Thyroid gland (tissue), 4 donors: ENCODE results near the gene MAP6. TPM values are rescaled to one million over a fixed set of nuclear protein-coding genes. Genes with fewer than 3 reads are reported as not detected.

Source experiments
- DNase-seq, 2 donors: peaks; one replicate each; pipeline ENCODE4 v3.0.0-alpha.2; 2019
- H3K27ac ChIP-seq, 3 donors: fragments of 200-600 bp; sonication (generic); 1 replicate in 2 of 3; 2 replicates in 1 of 3; pipeline ENCODE4 v1.5.1; 2016 to 2019; ENCODE audit warnings: mild to moderate bottlenecking in 1 of 3, moderate library complexity in 1 of 3
- H3K27me3 ChIP-seq: fragments of 200-600 bp; sonication (generic); one replicate; pipeline ENCODE4 v1.5.1; 2019
- H3K36me3 ChIP-seq, 2 donors: fragments of 200-600 bp; sonication (generic); one replicate each; pipeline ENCODE4 v1.5.1; 2016 to 2019
- H3K4me1 ChIP-seq, 2 donors: fragments of 200-600 bp; sonication (generic); one replicate each; pipeline ENCODE4 v1.5.1; 2017 to 2019
- H3K4me3 ChIP-seq, 3 donors: fragments of 200-600 bp; sonication (generic); replicated peaks in 1 of 3; 1 replicate in 2 of 3; 2 replicates in 1 of 3; pipeline ENCODE4 v1.5.1; 2016; ENCODE audit warnings: mild to moderate bottlenecking in 1 of 3
- H3K9me3 ChIP-seq: fragments of 200-600 bp; sonication (generic); one replicate; pipeline ENCODE4 v1.5.1; 2017
- POLR2A ChIP-seq, 2 donors: fragments of 450-650 bp; IDR thresholded peaks; one replicate each; pipeline ENCODE4 v1.6.1; 2017; ENCODE audit warnings: antibody characterized with exemption in 2 of 2, mild to moderate bottlenecking in 2 of 2, moderate library complexity in 1 of 2
- WGBS, 2 donors: methylation state at CpG; one replicate each; pipeline ENCODE4 v1.1.5; 2017; 5-methylcytosine and 5-hydroxymethylcytosine counted together
- intact Hi-C: fragments of 100-400 bp; cut with DNase I; formaldehyde crosslinking; loops from one replicate; pipeline ENCODE4 v1.15.1; 2023
- total RNA-seq, 4 donors: library from RNA; depleted of rRNA; stranded (reverse); fragments of >200 nt; gene quantifications; one replicate each; pipeline ENCODE4 v1.2.3, GENCODE V29; 2016
- TF ChIP-seq, protein P1 (sequence below), 6 experiments: fragments of 200-600 bp in 3 of 6; fragments of 450-650 bp in 3 of 6; sonication (generic) in 3 of 6; IDR thresholded peaks; one replicate each; pipeline ENCODE4 v1.5.1; 2016 to 2019; ENCODE audit warnings: antibody characterized with exemption in 6 of 6, mild to moderate bottlenecking in 2 of 6, inconsistent platforms in 1 of 6, moderate library complexity in 1 of 6

MAP6 gene
- total RNA-seq, 4 donors from 2014 or later = 4.8 to 13.8 (median 9.4) TPM

DNA sequence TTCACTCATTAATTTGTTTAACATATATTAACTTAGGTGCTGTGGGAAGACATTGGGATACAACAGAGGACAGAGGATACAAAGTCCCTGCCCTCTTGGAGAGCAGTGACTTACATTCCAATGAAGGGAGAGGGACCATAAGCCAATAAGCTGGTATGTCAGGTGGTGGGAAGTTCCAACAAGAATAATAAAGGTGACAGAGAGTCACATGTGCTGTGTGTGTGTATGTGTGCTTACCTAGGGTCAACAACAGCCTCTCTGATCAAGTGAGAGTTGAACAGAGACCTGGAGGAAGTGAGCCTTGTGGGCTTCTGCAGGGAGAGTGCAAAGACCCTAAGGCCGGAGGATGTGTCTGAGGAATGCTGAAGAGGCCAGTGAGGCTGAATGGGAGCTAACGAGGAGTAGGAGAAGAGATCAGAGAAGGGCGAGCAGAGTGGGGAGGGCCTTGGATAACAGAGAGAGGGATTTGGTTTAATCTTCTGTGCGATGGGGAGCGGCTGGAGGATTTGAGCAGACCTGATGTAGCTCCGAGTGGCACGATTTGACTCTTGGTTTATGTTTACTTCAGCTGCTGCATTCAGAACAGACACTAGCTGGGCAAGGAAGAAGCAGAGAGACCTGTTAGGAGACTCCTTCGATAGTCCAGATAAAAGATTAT is 35.3 kb downstream of the MAP6 start:
- H3K27ac ChIP-seq = no peak overlapping the region
- intact Hi-C loops = no loop called here
- WGBS, 2 donors = 94 to 98% methylated on average over 8 of the region's 8 CpGs

DNA sequence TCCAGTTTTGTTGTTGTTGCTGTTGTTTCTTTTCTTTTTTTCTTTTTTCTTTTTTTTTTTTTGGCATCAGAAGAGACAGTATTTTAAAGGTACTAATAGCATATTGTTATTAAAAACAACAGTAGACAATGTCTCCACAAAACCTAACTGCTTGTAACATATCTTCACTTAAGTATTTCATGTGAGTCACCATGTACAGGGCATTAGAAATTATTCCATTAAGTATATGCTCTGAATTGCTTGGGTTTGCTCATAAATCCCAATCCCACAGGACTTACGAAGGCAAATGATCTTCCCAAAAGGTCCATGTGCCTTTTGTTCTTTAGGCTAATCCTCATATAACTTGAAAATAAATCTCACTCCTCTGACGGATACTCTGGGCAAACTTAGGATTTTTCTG is 35.9 kb downstream of the MAP6 start:
- Histone ChIP-seq H3K9me3 (no peaks in the 10 kb centered on the region), H3K4me3 (no peak overlapping the region), H3K36me3 (no peaks in the 10 kb centered on the region), H3K4me1 (peaks cover 0 to 16% of the 10 kb centered on the region in 2 donors), H3K27me3 (no peaks in the 10 kb centered on the region), H3K27ac (no peak overlapping the region)
- 96 to 97% methylated on average over 2 of the region's 2 CpGs for WGBS, 2 donors
- TF ChIP-seq, protein P1, sequence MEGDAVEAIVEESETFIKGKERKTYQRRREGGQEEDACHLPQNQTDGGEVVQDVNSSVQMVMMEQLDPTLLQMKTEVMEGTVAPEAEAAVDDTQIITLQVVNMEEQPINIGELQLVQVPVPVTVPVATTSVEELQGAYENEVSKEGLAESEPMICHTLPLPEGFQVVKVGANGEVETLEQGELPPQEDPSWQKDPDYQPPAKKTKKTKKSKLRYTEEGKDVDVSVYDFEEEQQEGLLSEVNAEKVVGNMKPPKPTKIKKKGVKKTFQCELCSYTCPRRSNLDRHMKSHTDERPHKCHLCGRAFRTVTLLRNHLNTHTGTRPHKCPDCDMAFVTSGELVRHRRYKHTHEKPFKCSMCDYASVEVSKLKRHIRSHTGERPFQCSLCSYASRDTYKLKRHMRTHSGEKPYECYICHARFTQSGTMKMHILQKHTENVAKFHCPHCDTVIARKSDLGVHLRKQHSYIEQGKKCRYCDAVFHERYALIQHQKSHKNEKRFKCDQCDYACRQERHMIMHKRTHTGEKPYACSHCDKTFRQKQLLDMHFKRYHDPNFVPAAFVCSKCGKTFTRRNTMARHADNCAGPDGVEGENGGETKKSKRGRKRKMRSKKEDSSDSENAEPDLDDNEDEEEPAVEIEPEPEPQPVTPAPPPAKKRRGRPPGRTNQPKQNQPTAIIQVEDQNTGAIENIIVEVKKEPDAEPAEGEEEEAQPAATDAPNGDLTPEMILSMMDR (IDR thresholded peaks at IDR 0.05) = no peak
- no peak for TF ChIP-seq POLR2A (IDR thresholded peaks at IDR 0.05)
- intact Hi-C loops = no loop called here
- DNase-seq = no peak

More for the DNA sequence above, 35.3 kb downstream of the MAP6 start:
- H3K9me3 ChIP-seq = no peaks in the 10 kb centered on the region
- no peak for DNase-seq
- no peaks in the 10 kb centered on the region for H3K27me3 ChIP-seq
- H3K4me1 ChIP-seq = peaks cover 0 to 16% of the 10 kb centered on the region in 2 donors
- TF ChIP-seq, protein P1 (IDR thresholded peaks at IDR 0.05) = no peak
- TF ChIP-seq POLR2A (IDR thresholded peaks at IDR 0.05) = no peak
- no peaks in the 10 kb centered on the region for H3K36me3 ChIP-seq
- no peak overlapping the region for H3K4me3 ChIP-seq

DNA sequence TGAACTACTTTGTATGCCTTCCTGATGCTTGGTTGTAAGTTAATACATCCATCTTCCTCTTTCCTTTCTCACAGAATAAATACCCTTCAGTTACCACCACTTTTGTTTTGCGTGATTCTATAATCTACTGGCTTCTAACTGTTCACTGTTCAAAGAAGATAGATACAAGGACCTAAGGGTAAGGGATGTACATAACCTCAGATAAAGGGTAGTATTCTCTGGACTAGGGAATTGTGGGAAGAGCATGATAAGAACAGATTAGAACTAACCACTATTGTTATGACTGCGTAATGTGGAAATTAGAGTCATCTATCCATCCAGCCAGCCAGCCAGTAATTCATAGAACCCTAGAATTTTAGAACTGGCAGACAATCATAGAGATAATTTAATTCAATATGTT is 36.4 kb downstream of the MAP6 start:
- no peak for DNase-seq
- Histone ChIP-seq H3K27me3 (no peaks in the 10 kb centered on the region), H3K9me3 (no peaks in the 10 kb centered on the region), H3K36me3 (no peaks in the 10 kb centered on the region), H3K27ac (no peak overlapping the region), H3K4me3 (no peak overlapping the region), H3K4me1 (peaks cover 0 to 16% of the 10 kb centered on the region in 2 donors)
- intact Hi-C loops = no loop called here
- 95 to 99% methylated on average over 2 of the region's 2 CpGs for WGBS, 2 donors
- no peak for TF ChIP-seq POLR2A (IDR thresholded peaks at IDR 0.05)
- TF ChIP-seq, protein P1 (IDR thresholded peaks at IDR 0.05) = no peak

DNA sequence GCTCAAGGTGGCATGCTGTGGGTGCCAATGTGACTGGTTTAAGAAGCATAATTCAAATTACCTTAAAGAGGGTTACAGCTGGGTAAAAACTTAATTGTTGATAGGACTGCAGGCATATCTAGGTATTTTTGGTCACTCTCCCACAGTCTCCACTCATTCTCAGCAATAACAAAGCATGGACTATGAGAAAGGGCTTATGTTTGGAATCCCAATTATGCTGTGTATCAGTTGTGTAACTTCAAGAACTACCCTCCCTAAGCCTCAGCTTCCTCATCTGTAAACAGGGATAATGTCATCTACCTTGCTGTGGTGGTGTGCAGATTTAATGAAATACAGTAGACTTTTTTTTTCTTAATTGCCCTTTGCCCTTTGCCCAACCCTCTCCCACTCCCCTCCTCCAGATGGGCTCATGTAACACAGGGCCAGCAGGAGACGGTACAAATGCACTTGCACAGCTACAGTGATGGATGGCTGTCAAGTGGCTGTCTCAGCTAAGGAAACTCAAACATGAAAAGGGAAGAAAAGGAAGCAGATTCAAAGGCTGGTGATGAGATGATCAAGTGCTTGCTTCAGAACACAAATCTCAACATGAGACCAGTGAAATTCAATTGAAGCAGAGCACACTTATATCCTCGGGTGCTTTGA is 37.6 kb downstream of the MAP6 start:
- intact Hi-C loops = no loop called here
- no peak overlapping the region for H3K4me3 ChIP-seq
- H3K4me1 ChIP-seq = peaks cover 0 to 12% of the 10 kb centered on the region in 2 donors
- no peaks in the 10 kb centered on the region for H3K27me3 ChIP-seq
- WGBS, 2 donors = 88 to 96% methylated on average over 2 of the region's 2 CpGs
- no peak overlapping the region for H3K27ac ChIP-seq
- H3K9me3 ChIP-seq = no peaks in the 10 kb centered on the region
- TF ChIP-seq, protein P1 (IDR thresholded peaks at IDR 0.05) = no peak
- no peak for TF ChIP-seq POLR2A (IDR thresholded peaks at IDR 0.05)
- DNase-seq = no peak
- H3K36me3 ChIP-seq = no peaks in the 10 kb centered on the region
